Stimulated activated CD4-positive, alpha-beta T cell treated with anti-CD3 and anti-CD28 coated beads, Interleukin-15, amount 100 ng/mL, for 48 hours (primary cell): ENCODE results near the gene KRT83.

ENCODE experiments used
- DNase-seq, 2 donors: peaks; one replicate each; pipeline ENCODE4 v3.0.0-alpha.2; 2020; ENCODE audit warnings: low read depth in 2 of 2

Gene KRT83

DNA sequence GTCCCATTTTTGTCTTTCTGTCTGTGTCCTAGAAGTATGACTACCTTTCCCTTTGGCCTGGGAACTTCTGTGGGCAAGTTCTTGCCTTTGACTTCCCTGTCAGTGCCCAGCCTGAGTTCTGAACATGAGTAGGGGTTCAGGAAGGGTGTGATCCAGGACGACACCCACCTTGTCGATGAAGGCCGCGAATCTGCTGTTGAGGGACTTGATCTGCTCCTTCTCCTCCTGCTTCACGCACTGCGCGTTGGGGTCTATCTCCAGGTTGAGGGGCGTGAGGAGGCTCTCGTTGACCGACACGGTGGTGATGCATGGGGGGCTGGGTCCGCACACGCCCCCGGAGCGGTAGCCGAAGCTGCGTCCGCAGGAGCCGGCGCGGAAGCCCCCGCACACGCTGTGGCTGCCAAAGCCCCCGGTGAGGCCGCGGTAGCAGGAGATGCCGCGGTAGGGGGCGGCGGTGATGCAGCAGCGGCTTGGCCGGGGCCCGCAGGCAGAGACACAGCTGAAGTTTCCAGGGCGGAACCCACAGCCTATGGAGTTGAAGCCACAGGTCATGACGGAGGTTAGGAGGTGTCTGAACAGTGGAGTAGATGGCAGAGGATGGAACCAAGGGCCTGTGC is at the start of gene KRT83:
TSS of gene KRT83 (minus strand) at position 615 of the 617 bp plus-strand sequence. CDS start at position 552, 63 bp downstream.
- DNase-seq: no peak

DNA sequence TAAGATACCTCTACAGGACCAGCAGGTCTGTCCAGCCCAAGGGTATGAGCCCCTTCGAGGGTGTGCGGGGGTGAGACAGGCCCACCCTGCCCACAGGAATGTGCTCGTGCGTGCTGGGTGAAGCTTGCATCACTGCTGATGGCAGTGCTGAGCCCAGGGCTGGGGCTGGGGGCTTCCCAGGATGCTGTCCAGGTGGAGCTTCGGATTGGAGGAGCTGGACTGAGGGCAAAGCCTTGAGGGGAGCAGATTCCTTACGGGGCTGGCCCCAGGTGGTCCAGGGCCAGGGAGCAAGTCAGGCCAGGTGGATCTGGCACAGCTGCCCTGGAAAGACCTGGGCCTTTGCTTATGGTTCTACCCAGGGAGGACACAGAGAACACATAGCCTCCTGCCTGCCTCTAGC is 48.6 kb upstream of the KRT83 start:
- DNase-seq: no peak

DNA sequence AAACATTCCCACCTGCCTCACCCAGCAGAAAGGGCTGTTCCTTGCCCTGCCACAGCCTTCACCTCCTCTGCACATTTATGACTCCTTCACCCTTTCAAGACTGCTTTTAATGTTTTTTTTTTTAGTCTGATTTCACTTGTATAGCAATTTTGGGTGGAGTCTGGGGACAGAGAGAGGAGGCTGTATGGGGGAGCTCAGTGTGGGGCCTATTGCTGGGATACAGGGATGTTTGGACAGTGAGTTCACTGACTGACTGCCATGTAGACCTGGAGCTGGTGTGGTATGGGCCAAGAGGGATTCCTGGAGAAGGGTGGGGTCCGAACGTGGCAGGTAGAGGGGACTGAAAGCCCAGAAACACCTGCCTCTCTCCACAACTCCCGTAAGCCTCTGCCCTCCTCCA is 48.0 kb upstream of the KRT83 start:
- DNase-seq: no peak

DNA sequence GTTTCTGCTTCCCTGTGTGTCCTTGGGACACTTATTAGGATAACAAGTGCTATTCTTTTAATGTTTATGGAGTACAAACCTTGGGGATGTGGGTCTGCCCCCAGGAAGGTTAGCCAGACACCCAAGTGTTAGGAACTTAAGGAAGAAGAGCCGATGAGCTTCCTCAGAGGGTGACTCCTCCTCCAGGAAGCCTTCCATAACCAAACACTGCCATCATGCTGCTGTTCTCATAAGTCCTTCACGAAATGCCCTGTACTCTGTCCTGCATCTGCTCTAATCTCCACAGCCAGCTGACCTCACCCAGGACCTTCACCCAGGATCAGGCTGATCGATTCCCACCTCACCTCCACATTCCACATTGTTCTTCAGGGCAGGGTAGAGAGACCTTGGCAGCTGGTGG is 47.3 kb upstream of the KRT83 start:
- no peak for DNase-seq

DNA sequence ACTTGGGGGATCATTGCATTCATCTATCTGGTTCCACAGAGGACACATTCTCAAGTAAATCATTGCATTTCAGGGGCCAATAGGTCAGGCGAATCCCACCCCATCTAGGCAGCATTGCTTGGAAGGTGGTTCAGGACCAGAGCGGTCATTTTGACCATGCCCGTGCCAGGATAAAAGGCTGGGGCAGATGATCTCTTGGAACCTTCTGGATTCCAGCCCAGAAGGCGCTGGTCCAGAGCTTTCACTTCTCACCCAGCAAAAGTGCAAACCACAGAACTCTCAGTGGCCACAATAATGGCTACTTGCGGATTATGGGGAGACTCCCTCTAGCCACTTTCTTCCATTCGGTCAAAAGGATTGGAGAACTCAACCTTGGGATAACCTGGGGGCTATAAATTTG is 46.7 kb upstream of the KRT83 start:
- no peak for DNase-seq

DNA sequence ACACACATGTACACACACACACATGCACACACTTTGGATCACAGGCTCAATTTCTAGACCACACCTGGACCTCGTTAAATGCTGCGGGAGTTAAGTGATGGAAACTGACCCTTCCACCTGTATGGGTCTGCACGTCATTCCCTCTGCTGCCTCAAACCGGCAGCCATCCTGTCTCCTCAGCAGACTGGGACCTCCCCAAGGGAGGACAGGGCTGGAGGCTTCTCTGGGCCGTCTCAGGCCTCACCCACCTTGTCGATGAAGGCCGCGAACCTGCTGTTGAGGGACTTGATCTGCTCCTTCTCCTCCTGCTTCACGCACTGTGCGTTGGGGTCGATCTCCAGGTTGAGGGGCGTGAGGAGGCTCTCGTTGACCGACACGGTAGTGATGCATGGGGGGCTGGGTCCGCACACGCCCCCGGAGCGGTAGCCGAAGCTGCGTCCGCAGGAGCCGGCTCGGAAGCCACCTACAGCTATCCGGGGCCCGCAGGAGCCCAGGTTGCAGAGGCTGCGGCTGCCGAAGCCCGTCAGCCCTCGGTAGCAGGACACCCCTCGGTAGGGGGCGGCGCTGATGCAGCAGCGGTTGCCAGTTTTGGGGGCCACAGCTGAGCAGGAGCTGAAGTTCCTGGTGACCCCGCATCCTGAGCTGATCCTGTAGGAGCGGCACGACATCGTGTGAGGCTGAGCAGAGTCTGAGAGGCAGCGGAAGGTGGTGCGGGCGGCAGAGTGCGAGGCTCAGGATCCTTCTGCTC is 45.7 kb upstream of the KRT83 start, which contains the start of gene KRT85:
TSS of gene KRT85 (minus strand) at position 744 of the 748 bp plus-strand sequence. CDS start at position 668, 76 bp downstream.
- DNase-seq: no peak

DNA sequence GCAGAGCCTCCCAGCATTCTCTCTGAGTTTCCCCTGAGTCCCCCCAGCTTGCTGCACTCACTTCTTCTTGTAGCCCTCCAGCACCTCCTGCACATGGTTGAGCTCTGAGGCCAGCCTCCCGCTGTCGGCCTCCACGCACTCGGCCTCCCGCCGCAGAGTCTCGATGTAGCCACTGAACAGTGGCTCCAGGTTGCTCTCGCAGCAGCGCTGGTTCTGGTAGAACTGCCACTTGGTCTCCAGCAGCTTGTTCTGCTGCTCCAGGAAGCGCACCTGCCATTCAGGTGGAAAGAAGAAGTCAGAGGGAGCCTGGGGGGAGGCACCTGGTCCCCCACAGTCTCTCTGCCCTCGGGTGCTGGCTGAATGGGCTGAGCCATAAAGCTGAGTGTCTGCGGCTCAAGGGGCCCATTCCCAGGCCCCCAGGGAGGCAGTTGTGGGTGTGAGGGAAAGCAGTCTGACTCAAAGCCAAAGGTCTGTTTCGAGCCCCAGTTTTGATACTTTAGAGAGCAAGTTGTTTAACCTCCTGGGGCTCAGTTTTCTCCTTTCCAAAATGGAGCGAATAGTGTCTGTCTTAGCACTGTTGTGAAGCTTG is 43.8 kb upstream of the KRT83 start:
- DNase-seq: no peak

DNA sequence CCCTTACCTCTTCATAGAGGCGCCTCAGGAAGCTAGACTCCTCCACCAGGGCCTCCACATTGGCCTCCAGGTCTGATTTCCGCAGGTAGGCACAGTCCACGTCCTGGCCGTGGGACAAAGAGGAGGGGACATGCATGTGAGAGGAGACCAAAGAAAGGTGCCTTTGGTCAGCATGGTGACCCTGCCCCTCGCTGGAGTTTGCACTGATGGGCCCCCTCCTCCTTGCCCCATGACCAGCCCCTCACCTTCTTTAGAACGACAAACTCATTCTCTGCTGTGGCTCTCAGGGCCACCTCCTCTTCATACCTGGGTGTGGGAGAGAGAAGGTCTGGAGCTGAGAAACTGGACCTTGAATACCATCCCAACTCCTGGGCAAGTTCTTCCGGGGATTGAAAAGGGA is 42.9 kb upstream of the KRT83 start:
- DNase-seq: no peak

DNA sequence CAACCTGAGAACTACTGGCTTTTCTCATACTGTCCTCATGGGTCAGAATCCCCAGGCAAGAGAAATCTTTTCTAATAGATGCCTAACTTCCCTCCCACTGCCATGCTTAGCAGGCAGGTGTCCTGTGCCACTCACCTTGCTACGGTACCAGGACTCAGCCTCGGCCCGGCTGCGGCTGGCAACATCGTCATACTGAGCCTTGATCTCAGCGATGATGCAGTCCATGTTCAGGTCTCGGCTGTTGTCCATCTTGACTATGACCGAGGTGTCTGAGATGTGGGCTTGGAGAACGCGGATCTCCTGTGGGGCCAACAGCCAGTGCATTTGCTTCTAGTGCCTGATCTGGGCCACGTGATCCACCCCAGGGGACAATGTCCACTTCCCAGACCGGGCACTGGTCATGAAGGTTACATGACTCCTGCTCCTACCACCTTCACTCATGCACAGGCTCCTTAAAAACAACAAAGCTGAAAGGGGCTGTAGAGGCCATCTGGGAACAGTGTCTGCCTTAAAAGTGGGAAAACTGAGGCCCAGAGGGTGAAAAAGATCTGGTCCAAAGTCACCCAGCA is 42.0 kb upstream of the KRT83 start:
- DNase-seq: no peak

DNA sequence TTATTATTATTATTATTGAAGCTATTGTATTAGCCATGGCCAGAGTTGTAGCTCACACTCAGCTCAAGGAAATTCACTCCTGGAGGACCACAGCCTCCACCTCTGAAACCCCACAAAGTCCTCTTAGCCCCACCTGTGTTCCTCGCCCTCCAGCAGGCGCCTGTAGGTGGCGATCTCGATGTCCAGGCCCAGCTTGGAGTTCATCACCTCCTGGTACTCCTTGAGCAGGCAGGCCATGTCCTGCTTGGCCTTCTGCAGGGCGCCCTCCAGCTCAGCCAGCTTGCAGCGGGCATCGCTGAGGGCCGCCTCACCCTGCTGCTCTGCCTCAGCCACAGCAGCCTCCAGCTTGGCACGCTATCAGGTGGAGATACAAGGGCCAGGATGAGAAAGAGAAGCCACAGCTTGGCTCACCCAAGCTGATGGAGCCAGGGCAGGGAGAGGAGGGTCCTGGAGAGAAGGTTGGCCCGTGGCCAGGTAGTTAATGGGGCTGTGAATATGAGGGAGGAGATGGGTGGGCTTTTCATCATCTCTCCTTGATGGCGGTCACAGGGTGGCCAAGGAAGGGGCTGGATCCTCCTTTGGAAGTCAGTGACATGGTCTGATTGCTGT is 41.0 kb upstream of the KRT83 start:
- DNase-seq: no peak

DNA sequence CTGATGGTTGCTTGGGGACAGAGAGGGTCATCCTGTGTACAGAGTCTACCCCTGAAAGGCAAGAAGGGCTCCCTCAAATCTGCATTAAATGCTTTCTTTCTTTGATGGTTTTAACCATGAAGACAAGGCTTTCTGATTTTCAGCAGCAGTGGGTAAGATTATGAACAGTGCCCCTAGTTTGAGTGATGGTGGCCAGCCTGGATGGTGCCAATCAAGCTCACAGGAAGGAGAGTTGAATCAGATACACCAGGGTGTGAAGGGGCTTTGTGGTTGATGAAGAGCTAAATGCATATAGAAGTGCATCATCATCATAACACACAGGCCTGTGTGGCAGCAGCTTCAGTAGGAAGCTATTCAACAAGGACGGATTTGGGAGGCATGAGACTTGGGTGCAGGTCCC is 40.4 kb upstream of the KRT83 start:
- DNase-seq: no peak

DNA sequence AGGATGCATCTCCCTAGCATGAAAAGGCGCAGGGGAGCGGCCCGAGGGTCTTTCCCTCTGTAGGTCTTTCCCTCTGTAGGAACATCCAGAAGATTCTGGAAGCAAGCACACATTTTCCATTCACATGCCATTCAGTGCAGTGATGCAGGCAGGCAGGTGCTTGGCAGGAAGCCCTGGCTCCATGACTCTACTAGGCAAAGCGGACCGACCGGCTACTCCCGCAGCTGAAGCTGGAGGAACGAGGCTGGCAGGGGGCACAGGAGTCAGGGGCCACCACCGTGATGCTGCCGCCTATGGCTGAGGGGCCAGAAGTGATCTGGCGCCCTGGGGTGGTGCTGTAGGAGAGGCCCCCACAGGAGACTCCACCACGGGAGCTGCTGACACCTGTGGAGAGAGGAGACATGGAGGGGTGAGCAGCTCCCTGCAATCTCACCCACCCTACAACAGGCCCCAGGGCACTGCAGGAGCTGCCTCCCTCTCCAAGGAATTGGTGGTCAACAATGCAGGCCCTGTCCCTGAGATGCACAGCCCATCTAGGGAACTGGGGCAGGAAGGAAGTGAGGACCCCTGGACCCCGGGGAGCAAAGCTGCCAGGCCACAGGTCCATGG is 39.6 kb upstream of the KRT83 start:
- DNase-seq: no peak

DNA sequence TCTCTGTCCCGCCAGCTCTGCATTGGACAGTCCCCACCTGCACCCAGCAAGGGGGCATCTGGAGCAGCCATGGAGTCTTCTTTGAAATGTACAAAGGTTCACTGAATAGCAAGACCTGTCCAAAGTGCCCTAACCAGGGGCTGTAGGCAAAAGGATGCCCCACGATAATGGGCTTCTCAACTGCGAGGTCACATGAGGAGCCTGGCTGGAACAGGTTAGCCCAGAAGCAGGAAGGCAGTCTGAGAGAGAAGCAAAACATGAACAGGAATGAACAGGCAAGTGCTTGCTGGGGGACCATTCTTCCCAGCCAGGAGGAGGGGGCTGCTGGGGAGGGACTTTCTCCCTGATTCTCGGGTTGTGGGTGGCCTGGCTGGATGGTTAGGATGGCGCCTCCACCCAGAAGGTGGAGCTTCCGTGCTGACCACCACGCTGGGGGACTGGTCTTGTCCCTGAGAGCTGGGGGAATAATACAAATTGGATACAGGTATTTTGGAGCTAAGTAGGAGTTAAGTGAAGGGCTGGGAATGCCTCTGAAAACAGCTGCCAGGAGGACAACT is 39.0 kb upstream of the KRT83 start:
- no peak for DNase-seq

DNA sequence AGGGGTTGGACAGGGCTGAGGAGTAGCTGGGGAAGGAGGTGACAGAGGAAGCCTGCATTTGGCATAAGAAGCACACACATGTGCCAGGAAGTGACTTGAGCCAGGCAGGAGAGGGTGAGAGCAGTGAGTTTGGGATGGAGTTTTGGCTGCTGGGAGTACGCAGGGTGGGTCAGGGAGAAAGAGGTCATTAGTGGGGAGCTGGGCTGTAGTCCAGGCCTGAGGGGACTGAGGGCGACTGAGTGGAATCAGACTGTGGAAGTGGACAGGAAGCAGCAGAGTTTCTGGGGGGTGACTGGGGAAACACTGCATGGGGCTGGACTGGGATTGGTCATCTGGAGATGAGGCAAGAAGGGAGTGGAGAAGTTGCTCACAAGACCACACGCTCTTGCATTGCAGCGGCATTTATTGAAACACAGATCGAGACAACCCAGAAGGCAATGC is 38.4 kb upstream of the KRT83 start:
- DNase-seq: no peak

DNA sequence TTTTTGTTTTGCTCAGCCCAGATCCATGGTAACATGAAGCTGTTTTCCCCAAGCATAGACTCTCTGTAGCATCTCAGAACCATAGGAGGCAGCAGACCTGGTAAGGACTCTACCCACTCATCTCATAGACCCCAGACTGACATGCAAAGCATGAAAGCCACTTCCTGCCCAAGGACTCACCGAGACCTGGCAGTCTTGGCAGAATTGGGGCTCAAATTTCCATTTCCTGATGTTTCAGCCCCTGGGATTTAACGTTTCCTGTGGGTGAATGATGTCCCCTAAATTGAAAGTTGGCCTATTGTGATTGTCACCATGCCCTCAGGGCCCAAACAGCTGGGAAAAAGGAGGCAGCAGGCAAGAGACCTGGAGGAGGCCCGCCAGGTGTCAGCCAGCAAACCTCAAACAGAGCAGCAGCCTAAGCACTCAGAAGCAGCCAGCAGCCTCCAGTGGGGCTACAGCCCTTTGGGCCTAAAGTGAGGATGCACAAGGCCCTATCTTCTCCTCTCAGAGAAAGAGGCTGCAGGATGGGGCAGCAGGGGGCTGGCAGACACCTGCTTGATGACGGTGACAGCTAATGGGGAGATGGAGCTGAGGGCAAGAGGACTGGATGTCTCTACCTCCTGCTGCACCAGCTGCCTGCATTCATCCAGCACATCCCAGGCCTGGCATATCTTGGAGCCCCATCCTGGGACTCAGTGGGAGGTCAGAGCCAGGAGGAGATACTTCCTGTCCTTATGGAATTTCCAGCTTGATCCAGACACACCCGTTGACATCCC is 37.6 kb upstream of the KRT83 start:
- DNase-seq: no peak

DNA sequence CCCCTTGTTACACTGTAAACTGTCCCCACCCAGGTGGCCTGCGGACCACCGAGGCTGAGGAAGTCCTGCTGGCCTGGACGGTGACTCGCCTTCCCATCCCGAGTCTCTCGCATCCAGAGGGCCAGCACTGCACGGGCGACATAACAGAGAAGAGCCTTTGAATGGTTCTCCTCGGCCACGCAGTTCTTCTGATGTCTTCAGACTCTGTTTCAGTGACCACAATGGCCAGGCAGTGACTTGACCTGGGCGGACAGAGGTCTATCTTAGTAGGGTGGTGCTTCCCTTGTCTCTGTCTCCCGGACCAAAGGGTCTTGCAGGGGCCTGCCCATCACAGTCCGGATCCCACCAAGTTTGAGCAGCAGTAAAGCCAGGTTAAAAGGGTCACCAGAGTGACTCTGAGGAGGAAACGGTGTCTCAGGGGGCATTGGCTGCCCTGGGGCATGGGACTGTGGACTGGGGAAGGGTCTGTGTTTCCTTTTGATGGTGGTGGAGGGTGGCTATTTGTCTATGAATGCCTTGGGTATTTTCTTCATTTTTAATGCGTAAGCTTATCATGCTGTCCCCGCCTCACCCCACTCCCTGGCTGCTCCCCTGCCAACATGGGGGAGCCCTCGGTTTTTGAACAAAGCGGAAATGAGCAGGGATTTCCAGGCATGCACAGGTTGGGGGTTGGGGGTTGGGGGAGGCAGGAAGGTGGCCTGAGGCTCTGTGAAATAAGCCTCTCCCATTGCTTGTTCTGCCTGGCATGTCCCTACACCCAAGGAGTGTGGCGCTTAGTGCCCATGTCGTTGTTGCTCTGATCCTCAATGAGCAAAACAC is 35.8 kb upstream of the KRT83 start:
- no peak for DNase-seq

DNA sequence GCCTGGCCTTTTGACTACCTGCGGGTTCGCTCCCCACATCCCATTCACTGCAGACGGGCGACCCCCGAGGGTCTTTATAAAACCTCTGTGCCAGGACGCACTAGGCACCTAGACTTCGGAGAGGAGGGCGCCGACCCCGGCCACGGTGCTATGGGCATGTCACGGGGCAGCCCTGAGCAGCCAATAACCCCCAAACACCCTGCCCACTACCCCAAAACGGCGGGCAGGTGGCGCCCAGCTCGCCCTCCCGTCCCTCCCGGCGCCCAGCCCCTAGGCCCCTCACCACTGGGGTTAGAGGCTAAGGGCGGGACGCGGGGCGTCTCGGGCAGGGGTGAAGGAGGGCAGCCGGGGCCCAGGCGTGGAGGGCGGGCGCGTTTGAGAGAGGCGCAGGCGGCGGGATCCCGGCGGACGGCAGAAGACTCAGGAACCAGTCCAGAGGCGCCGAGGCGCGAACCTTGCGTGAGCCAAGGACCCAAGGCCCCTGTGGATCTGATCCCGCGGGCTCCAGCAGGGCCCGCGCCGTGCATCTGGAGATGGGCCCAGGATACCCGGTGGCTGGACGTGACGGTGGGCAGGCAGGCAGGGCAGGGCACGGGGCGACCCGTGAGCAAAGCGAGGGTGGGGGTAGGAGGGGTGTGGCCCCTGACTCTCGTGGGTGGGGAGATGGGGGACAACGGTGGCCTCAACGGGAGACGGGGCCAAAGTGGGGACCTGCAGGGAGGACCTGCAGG is 35.0 kb upstream of the KRT83 start:
- DNase-seq: no peak

DNA sequence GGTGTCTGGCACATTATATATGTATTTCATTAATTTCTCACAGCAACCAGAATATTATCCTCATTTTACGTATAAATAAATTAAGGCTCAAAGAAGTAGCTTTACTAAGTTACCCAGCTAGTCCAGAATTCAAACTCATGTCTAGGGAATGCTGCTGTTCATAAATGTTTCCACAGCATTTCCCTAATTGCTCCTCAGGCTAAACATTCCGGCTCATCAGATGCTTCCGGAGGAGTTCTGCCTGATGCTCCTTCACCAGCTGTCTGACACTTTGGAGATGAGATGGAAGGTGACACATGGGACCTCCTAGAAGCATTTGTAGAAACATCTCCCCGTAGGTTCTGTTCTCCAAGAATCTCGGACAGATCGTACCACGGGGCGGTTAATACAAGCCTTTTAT is 34.0 kb upstream of the KRT83 start:
- no peak for DNase-seq

DNA sequence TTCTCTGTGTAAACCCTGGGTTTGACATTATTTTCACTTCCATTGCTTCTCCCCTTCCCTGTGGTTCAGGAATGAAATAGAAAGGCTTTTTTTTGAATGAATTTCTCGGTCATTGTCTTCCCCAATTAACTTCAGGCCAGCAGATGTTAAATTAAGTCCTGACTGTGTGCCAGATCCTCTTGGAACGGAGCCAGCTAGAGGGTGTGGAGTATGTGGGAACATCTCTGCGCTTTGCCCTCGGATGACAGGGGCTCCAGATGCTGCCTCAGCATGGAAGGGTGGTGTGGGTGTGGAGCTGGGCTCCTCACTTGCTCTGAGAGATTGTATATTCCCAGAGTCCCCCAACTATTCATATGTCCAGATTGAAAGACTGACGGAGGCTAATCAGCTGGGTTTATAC is 33.0 kb upstream of the KRT83 start:
- DNase-seq: no peak
